HG03460 (cell line): ENCODE results near the gene HSD3B1.
"Not testable (repeated sequence)": the region's sequence is repeated elsewhere in the genome, so short reads cannot be mapped to it uniquely, and the experiment has no call there.

Source experiments
- ATAC-seq: cut with Tn5 transposase; IDR thresholded peaks from one replicate; pipeline ENCODE4 v1.9.1; 2021; ENCODE audit not compliant: unreplicated experiment

Gene HSD3B1

GRCh38 chr1:119489201-119489600, 17.8 kb upstream of the HSD3B1 start:
- no peak for ATAC-seq

GRCh38 chr1:119490925-119491324, 16.1 kb upstream of the HSD3B1 start:
- no peak for ATAC-seq

GRCh38 chr1:119492763-119493162, 14.2 kb upstream of the HSD3B1 start:
- no peak for ATAC-seq

GRCh38 chr1:119504831-119505230, 2.2 kb upstream of the HSD3B1 start:
- no peak for ATAC-seq

GRCh38 chr1:119510046-119510445, 3.0 kb downstream of the HSD3B1 start:
- ATAC-seq, result no peak

- ATAC-seq, result no peak
These were observed 8.2 kb downstream of the HSD3B1 start for GRCh38 chr1:119515221-119515620.

GRCh38 chr1:119516247-119516646, 9.2 kb downstream of the HSD3B1 start:
- no peak for ATAC-seq

GRCh38 chr1:119516680-119517079, 9.7 kb downstream of the HSD3B1 start:
- ATAC-seq, result no peak

GRCh38 chr1:119517667-119518066, 10.7 kb downstream of the HSD3B1 start:
- ATAC-seq, result not testable (repeated sequence)

- ATAC-seq, result no peak
These were observed 24.8 kb downstream of the HSD3B1 start for GRCh38 chr1:119531606-119532323.

GRCh38 chr1:119532324-119532910, 25.4 kb downstream of the HSD3B1 start:
- ATAC-seq, result no peak

- no peak for ATAC-seq
These were observed 28.4 kb downstream of the HSD3B1 start for GRCh38 chr1:119535381-119535780.

GRCh38 chr1:119537966-119538365, 31.0 kb downstream of the HSD3B1 start:
- no peak for ATAC-seq

GRCh38 chr1:119539636-119540035, 32.6 kb downstream of the HSD3B1 start:
- no peak for ATAC-seq

GRCh38 chr1:119541389-119541788, 34.4 kb downstream of the HSD3B1 start:
- no peak for ATAC-seq

GRCh38 chr1:119542492-119542946, 35.5 kb downstream of the HSD3B1 start:
- no peak for ATAC-seq

GRCh38 chr1:119544165-119544762, 37.3 kb downstream of the HSD3B1 start:
- ATAC-seq, result no peak

GRCh38 chr1:119546641-119547040, 39.6 kb downstream of the HSD3B1 start:
- no peak for ATAC-seq

- ATAC-seq, result no peak
These were observed 40.3 kb downstream of the HSD3B1 start for GRCh38 chr1:119547306-119547705.

- ATAC-seq, result no peak
These were observed 40.8 kb downstream of the HSD3B1 start for GRCh38 chr1:119547805-119548204.

- ATAC-seq, result no peak
These were observed 42.7 kb downstream of the HSD3B1 start for GRCh38 chr1:119549719-119550132.

- no peak for ATAC-seq
These were observed 43.4 kb downstream of the HSD3B1 start for GRCh38 chr1:119550381-119550780.
